GM04503 (cell line): ENCODE measurements around the gene TRIM41.
A peak's percentile ranks its signal among the peaks of the same experiment; 100 is the strongest.

Source experiments
- DNase-seq: peaks from one replicate; pipeline ENCODE4 v3.0.0-alpha.2; 2012; ENCODE audit warnings: low read depth

Gene TRIM41

DNA sequence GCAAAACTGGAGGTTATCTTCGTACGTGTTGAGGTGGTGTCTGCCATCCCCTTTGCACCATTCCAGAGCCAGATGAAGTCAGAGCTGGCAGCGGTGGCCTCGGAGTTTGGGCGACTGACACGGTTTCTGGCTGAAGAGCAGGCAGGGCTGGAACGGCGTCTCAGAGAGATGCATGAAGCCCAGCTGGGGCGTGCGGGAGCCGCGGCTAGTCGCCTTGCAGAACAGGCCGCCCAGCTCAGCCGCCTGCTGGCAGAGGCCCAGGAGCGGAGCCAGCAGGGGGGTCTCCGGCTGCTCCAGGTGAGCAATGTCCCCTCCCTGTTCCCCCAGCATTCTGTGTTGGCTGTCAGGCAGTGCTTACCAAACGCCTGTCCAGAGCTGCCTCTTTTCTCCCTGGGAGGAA lies 9.5 kb downstream of the TRIM41 start:
- no peak for DNase-seq

DNA sequence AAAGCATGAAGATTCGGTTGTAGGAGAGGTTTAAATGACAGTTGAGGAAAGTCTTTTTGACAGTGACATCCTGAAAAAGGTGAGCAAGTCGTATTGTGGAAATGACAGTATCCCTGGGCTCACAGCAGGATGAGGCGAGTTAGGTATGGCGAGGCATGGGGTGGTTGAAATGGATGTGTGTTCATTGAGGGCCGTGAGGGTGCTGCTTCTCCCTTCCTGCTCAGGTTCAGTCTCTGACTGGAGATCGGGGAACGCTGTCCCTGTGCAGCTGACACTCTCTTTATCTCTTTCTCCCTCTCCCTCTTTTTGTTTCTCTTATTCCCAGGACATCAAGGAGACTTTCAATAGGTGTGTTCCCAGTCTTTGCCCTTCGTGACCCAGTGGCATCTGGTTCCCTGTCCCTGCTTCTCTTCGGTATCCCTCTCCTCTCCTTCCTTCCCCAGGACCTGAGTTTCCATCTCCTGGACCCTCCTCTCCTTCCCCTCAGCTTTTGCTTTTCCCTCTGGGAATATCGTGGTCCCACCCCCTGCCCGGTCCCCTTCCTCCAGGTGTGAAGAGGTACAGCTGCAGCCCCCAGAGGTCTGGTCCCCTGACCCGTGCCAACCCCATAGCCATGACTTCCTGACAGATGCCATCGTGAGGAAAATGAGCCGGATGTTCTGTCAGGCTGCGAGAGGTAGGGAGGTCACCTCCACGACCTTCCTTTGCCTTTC lies 10.2 kb downstream of the TRIM41 start:
- no peak for DNase-seq

DNA sequence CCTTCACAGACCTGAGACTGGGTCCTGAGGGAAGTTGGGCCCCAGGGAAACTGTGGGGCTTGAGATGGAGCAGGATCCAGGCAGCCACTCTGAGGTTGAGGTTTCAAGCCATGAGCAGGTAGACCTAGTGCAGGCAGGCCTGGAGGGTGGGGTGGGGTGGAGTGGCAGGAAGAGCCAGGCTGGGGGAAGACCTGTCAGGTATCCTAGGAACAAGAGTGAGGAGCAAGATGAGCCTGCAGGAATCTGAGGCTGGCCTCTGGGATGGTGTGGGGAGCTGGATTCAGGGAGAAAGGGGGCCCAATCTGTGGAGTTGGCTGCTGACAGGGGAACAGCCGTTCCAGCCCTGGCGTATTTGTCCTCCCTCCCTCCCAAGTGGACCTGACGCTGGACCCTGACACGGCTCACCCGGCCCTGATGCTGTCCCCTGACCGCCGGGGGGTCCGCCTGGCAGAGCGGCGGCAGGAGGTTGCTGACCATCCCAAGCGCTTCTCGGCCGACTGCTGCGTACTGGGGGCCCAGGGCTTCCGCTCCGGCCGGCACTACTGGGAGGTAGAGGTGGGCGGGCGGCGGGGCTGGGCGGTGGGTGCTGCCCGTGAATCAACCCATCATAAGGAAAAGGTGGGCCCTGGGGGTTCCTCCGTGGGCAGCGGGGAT lies 10.8 kb downstream of the TRIM41 start:
- no peak for DNase-seq

DNA sequence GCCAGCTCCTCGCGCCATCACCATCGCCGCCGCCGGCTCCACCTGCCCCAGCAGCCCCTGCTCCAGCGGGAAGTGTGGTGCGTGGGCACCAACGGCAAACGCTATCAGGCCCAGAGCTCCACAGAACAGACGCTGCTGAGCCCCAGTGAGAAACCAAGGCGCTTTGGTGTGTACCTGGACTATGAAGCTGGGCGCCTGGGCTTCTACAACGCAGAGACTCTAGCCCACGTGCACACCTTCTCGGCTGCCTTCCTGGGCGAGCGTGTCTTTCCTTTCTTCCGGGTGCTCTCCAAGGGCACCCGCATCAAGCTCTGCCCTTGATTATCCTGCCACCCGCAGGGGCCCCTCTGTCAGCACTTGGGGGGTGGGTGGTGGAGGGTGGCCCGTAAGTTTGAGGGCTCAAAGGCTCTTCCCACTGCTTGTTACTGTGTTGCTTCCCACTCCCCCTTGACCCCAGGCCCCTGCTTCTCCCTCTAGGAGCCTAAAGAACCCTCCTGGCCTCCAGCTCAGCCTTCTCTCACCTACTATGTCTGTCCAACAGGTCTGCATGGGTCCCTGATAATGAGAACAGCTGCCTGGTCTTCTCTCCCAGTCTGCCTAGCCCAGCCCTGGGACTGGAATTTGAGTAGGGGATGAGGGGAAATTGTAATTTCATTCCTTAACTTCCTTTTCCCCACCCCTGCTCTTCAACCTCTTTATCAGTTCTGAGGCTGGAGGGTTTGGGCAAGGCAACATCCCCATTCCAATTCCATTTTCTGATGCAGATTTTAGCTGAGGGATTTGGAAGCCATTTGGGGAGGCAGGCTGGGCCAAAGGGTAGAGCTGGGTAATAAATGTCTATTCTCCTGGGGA lies 11.6 kb downstream of the TRIM41 start:
- DNase-seq: no peak

DNA sequence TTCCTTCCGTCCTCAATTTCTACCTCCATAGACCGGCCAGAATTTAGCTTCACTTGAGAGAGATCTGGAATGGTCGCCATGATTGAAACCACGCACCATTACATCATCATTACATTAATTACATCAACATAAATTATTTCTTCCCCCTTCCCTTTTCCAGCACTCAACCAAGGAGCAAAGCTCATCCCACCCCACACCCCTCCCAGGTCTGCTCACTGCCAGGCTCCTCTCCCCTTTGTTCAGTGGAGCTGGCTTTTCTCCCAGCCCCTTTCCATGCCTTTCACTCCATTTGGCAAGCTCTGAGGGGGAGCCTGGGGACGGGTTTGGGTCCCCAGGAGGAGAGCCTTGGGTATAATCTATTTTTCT lies 12.2 kb downstream of the TRIM41 start:
- no peak for DNase-seq

DNA sequence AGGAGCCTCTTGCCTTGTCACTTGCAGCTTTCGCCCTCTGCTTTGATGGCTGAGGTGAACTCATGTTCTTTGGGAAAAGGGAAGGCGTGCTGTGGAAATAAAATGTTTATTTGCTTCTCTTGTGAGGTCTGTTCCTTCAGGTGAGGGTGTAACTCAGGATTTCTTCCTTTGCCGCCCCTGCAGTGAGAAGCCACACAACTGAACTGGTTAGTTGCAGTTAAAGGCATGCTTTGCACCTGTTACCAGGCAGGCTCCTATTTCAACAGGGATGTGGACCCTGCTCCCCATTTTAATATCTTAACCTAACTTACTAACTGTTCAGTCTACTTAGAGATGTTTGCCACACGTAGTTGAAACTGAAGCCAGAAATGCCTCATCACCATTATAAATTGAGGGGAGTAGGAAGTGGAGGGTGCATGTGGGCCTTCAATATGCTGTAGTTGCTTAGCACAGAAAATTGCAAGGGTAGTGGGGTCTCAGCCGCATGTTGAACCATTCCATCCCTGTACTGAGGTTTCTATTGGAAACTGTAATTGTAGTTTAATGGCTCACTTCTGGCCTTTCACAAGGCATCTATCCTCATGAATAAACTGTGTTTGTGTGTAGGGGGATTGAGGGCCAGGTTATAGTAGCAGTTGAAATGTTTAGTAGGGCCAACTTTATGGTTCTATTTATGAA lies 12.7 kb downstream of the TRIM41 start:
- no peak for DNase-seq

DNA sequence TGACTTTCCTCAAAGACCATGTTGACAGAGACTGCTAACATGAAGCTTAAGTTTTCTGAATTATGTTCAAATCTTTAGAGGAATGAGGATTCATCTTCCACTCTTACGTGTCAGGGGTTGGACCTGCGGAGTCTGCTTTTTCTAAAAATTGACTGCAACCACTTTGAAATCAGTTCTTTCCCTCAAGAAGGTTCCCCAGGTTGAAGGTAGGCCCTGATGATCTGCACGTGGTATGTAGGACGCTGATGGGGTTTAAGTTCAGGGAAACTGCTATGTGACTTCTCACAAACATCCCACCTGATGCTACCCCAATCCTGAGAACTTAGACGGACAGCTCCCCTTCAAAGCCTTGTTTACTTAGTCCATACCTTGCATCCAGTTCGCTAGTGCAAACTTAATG lies 13.4 kb downstream of the TRIM41 start:
- no peak for DNase-seq

DNA sequence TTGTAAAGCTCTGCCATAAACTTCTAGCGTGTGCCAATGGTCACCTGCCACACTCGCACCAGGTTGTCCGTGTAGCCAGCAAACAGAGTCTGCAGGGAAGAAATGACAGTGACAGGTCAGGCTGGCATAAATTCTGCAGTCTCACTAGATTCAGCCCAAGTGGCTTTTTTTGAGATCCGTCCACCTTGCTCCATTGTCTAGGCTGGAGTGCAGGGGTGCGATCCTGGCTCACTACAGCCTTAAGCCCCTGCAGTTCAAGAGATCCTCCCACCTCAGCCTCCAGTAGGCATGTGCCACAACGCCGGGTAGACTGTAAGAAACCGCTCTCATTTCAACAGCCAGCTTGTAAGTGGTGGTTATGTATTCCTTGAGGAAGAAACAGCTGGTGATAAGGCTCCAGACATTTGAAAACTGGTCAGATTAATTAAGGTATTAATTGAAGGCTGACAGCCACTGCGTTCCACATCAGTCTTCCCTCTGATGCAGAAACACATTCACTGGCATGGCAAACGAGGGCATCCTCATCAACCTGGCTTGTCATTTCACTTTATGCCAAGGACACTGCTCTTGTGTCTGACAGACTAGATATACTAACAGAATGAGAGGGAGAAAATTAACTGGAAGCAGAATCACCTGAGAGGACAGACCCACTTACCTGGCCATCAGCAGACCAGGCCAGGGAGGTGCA lies 14.0 kb downstream of the TRIM41 start:
- DNase-seq: no peak

DNA sequence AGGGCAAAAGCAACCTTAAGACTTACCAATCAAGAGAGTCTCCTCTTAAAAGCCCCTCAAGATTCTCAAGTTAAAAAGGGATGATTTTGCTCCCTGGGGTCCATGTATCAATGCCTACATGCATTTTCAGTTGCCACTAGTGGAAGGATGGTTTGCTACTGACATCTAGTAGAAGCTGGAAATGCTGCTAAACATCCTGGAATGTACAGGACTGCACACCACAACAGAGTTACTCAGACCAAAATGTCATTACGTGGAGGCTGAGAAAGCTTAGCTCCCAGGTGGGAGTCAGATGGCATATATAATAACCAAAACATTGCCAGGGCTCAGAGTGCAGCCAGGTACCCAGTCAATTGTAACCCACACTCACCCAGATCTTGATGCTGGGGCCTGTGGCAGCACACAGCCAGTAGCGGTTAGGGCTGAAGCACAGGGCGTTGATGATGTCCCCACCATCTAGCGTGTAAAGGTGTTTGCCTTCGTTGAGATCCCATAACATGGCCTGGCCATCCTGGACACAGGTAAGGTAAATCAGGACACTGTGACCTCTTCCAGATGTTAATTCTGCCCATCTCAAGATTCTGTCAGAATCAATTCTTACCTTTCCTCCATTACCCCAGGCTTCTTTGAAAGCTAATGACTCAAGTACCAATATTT lies 14.8 kb downstream of the TRIM41 start:
- DNase-seq: no peak

DNA sequence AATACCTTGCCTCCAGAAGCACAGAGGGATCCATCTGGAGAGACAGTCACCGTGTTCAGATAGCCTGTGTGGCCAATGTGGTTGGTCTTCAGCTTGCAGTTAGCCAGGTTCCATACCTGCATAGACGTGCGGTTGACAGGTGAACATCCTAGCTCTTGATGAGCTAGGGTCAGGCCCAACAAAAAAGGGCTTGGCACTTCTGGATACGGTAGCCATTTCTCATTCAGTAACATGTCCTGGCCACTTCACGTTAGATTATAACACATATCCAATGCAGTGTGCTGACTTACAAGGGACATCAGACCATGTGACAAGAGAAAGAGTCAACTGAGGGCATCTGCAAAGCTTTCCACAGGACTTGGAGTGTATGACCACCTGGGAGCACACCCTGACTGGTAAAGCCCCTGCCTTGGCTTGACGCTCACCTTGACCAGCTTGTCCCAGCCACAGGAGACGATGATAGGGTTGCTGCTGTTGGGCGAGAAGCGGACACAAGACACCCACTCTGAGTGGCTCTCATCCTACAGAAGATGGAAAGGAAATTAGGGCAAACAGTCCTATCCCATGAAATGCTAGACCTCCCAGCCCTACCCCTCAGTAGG lies 16.1 kb downstream of the TRIM41 start:
- DNase-seq: no peak

DNA sequence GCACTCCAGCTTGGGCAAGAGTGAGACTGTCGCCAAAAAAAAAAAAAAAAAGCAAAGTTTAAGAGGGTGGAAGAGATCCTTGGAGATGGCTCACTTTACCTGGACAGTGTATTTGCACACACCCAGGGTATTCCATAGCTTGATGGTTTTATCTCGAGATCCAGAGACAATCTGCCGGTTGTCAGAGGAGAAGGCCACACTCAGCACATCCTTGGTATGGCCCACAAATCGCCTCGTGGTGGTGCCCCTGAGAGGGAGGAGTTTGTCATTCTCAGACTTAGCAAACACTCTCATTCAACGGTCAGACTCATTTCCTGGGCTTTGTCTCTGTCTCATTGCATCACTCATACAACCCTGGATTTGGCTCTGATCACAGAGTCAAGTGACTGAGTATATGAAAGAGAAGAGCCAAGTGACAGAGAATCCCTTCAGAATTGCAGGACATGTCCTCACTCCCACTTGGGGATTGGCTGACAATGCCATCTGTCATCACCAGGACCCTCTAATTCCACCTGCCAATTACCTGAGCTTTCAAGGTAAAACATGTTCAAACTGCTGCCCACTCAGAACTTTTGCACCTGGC lies 18.4 kb downstream of the TRIM41 start:
- DNase-seq: peak; percentile 71

DNA sequence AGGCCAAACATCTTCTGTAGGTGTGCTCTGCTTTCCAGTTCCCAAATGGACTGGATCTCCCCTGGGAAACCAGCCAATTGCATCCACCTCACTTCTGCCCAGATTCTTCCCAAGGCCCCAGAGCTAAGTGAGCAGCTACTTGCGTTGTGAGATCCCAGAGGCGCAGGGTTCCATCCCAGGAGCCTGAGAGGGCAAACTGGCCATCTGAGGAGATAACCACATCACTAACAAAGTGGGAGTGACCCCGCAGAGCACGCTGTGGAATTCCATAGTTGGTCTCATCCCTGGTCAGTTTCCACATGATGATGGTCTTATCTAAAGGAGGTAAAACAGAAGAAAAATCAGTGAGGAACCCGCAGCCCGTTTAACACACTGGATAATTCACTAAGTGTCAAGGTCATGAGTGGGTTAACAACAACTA lies 19.0 kb downstream of the TRIM41 start:
- DNase-seq: no peak

DNA sequence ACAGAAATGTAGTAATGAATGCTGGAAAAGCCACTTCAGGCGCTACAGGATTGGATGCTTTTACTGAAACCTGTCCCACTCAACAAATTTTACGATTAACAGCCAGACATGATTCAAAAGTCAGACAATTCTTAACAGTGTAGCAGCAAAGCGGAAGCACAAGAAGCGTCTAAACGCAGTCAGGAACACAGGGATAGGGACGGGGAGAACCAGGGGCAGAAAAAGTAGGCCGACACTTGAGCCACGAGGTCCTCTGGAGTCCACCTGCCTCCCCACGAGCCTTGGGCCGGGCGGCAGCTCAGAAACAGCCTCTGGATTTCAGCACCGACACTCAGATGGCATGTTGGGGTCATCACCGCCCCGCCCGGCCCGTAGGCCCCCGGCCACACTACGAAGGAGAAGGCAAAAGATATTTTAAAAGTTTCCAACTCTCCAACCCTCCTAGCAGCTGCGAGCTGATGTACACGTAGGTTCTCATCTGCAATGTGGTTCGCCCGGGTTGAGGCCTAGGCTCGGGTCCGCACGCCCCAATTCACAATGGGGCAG lies 20.0 kb downstream of the TRIM41 start:
- no peak for DNase-seq

DNA sequence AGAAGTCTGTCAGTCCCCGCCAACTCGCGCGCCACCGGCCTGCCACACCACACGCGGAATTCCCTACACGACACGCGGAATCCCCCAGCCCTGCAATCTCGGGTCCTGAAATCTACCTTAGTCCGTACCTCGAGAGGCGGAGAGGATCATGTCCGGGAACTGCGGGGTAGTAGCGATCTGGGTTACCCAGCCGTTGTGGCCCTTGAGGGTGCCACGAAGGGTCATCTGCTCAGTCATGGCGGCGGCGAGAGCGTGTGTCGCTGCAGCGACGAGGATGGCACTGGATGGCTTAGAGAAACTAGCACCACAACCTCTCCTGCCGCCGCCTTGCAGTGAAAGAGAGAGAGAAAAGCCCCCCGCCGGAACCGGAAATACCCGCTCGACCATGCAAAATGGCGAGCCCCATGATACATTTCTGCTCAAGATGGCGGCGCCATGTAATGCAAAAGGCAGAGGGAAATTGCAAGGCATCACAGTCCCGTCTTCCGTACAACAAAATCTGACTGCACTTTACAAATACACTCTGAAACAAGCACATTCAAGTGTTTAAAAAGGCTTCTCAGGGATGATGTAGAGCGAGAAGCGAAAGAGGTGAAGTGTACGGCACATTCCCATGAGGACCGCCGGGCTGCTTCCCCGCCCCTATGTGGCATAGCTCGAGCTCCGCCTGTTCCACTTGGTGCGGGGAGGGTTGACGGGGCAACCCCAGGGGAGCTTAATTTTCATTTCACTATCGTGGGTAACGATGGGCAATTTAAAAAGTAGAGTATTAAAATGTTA lies 20.7 kb downstream of the TRIM41 start, which contains the start of gene RACK1:
Gene RACK1 (minus strand): TSS at position 343 of the 780 bp plus-strand sequence. CDS start 106 bp downstream, at position 237.
- DNase-seq: peak; percentile 73

DNA sequence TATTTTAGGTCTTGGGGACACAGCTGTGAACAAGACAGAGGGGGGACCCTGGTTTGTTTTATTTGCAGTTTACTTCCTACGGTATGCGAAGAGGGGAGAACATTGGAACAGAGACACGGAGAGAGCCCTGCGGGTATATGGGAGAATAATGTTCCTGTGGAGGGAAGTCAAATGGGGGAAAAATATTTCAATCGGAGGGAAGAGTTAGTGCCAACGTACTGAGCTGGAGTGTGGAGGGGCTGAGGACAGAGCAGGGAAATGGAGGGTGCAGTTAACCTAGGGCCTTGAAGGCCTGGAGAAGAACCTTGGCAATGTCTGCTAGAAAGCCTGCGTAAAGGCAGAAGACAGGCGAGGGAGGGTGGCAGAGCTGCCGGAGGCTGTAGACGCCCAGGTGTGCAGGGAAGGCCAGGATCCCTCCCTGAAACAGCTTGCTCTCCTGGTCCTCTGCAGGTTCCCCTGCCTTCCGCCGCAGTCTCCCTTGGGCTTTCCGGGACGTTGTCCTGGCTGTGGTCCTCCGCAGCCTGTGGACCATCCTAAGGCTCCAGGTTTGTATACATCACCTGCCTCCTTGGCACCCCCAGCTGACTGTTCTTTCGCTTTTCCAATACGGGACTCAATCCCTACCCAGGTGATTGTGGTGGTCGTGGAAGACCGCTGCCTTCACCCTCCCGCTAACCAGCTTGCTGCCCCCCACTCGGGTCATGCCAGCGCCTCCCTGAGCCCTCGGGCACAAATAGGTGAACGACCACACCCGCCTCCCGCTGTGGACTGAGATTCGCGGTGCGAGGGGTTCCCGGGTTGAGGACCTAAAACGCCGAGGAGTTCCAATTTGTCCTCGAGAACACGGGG lies 22.6 kb downstream of the TRIM41 start:
- DNase-seq: no peak

DNA sequence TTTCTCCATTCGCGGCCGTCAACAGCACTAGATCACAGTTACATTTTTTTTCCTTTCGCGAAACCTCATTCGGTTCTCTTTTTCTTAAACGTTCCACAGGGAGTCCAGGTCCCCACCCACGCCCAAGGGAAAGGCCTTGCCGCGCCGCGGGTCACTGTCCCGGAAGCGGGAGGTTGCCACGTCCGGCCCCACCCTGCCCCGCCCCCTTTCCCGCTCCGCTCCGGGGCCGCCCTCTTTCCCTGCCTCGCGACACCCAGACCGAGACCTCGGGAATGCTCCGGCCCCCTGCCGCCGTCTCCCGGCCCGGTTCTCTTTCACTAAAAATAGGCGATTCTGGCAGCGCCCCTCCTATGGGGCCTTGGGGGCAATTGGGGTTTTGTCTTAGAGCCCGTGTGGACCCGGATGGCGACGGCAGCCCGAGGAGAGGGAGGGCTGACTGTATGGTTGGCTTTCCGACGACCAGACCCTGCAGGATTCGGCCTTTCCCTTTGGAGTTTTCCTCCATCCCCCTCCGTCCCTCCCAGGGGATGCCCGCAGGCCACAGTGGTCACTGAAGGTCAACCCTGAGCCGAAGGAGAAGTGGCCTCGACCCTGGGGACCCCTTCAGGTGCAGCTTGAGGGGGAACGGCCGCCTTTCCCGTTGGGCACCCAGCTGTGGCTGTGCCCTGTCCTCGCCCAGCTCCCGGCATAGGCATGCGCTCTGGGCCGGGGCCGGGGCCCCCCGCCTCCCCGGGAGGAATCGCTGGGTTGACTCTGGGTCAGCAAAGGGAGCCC lies 23.4 kb downstream of the TRIM41 start:
- no peak for DNase-seq

DNA sequence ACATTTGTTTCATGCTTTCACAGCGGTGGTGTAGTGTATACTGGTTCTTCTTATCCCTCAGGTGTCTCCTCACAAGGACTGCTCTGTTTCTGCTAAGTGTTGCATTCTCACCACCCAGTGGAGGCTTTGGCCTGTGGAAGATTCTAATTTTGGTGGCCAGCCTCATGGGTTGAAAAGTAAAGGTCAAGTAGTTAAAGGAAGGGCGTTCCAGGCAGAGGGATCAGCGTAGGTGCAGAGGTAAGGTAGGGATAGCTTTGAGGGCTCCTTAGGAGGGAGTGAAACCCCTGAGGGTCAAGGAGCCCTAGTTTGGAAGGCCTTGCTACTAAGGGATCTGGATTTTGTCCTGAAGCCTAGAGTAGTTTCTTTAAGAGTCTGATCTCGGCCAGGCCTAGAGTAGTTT lies 25.2 kb downstream of the TRIM41 start:
- no peak for DNase-seq

DNA sequence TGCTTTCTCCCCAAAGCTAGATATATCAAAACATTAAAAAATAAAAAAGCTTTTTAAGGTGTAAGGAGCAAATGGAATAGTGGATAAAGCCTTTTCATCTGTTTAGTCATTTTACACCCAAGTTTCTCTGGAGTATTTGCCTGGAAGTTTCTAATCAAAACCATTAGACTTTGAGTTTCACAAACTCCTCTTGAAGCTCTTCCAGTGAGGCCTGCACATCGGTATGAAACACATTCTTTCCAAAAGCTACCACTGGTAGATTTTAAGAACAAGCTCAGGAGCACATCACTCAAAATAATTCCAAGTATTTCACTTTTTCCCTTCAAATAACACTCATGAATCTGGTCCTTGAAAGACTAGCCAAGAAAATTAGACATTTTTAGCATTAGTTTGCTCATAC lies 32.2 kb downstream of the TRIM41 start:
- DNase-seq: no peak
